NT2/D1 (cell line): Measurements from ENCODE around the gene GLIPR1L2.

Experiments
- SUZ12 ChIP-seq: IDR thresholded peaks from 2 replicates; pipeline ENCODE4 v1.6.1; 2011; ENCODE audit not compliant: insufficient read length, insufficient read depth; ENCODE audit errors: extremely low read depth
- ZNF274 ChIP-seq: IDR thresholded peaks from 2 replicates; pipeline ENCODE4 v1.6.1; 2011; ENCODE audit warnings: mild to moderate bottlenecking, low read depth, low read length

DNA sequence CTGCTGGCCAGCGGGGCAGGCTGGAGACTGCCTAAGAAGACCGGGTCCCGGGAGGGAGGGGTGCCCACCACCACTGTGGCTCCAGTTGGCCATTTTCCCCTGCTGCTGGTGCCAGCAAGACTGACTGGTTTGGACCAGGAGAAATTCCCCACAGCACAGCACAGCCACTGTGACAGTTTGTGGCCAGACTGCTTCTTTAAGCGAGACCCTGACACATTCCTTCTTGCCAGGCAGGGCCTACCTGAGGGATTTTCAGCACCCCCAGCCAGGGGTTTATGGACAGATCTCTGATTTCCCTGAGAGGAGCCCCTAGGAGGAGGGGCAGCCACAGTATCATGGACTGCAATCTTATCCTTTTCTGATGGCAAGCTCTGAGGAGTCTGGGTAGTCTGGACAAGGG, 40.9 kb upstream of the GLIPR1L2 start:
- TF ChIP-seq ZNF274 = no peak
- no peak for TF ChIP-seq SUZ12
